Measurements from ENCODE around the gene DUSP5.
A peak's percentile ranks its signal among the peaks of the same experiment; 100 is the strongest.

DNA sequence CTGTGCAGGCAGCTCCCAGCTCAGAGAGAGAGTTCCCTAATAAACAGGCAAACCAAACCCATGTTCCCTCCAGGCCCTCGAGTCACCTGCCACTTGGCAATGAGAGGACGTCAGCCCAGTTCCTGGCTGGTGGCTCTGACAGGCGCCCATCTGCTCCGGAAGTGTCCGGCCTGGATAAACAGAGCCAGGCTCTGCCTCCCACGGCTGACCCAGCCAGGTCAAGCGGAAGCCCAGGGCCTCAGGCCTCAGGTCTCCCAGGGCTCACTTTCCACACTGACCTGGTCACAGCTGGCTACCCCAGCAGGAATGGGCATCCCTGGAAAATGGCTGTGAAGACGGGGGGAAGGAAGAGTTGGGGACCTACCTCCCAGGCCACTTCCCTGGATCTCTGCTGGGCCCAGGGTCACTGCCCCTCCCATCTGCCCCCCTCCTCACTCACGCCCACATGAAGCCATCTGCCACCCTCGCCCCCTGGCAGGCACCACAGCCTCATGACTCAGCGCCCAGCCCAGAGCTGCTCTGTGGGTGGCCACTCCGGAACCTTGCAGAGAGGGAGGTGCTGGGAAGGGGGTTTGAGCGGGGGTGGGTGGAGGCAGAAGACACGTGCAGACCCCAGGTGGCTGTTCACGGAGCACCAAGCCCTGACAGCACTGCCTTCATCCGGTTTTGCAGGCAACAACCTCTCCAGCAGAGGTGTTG lies 37.4 kb upstream of the DUSP5 start:
- TF ChIP-seq, protein P1, sequence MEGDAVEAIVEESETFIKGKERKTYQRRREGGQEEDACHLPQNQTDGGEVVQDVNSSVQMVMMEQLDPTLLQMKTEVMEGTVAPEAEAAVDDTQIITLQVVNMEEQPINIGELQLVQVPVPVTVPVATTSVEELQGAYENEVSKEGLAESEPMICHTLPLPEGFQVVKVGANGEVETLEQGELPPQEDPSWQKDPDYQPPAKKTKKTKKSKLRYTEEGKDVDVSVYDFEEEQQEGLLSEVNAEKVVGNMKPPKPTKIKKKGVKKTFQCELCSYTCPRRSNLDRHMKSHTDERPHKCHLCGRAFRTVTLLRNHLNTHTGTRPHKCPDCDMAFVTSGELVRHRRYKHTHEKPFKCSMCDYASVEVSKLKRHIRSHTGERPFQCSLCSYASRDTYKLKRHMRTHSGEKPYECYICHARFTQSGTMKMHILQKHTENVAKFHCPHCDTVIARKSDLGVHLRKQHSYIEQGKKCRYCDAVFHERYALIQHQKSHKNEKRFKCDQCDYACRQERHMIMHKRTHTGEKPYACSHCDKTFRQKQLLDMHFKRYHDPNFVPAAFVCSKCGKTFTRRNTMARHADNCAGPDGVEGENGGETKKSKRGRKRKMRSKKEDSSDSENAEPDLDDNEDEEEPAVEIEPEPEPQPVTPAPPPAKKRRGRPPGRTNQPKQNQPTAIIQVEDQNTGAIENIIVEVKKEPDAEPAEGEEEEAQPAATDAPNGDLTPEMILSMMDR (IDR thresholded peaks at IDR 0.05; ENCODE audit: low read depth, low read length, missing input control), result no peak
- no peak for TF ChIP-seq RAD21 (IDR thresholded peaks at IDR 0.05)
- TF ChIP-seq, protein P2, sequence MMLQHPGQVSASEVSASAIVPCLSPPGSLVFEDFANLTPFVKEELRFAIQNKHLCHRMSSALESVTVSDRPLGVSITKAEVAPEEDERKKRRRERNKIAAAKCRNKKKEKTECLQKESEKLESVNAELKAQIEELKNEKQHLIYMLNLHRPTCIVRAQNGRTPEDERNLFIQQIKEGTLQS (IDR thresholded peaks at IDR 0.05), result no peak
- TF ChIP-seq JUND (IDR thresholded peaks at IDR 0.05), result no peak
- peak in 1 of 2 donors; percentile 46 for TF ChIP-seq EGR1 (IDR thresholded peaks at IDR 0.05; ENCODE audit: low read depth in 2 of 2)
- TF ChIP-seq, protein P3, sequence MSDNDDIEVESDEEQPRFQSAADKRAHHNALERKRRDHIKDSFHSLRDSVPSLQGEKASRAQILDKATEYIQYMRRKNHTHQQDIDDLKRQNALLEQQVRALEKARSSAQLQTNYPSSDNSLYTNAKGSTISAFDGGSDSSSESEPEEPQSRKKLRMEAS (IDR thresholded peaks at IDR 0.05), result peak; percentile 22
- TF ChIP-seq HNF4G (IDR thresholded peaks at IDR 0.05), result no peak
- TF ChIP-seq, protein P4, sequence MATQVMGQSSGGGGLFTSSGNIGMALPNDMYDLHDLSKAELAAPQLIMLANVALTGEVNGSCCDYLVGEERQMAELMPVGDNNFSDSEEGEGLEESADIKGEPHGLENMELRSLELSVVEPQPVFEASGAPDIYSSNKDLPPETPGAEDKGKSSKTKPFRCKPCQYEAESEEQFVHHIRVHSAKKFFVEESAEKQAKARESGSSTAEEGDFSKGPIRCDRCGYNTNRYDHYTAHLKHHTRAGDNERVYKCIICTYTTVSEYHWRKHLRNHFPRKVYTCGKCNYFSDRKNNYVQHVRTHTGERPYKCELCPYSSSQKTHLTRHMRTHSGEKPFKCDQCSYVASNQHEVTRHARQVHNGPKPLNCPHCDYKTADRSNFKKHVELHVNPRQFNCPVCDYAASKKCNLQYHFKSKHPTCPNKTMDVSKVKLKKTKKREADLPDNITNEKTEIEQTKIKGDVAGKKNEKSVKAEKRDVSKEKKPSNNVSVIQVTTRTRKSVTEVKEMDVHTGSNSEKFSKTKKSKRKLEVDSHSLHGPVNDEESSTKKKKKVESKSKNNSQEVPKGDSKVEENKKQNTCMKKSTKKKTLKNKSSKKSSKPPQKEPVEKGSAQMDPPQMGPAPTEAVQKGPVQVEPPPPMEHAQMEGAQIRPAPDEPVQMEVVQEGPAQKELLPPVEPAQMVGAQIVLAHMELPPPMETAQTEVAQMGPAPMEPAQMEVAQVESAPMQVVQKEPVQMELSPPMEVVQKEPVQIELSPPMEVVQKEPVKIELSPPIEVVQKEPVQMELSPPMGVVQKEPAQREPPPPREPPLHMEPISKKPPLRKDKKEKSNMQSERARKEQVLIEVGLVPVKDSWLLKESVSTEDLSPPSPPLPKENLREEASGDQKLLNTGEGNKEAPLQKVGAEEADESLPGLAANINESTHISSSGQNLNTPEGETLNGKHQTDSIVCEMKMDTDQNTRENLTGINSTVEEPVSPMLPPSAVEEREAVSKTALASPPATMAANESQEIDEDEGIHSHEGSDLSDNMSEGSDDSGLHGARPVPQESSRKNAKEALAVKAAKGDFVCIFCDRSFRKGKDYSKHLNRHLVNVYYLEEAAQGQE (IDR thresholded peaks at IDR 0.05), result peak; percentile 22
- TF ChIP-seq SP1 (IDR thresholded peaks at IDR 0.05), result peak; percentile 78
- TF ChIP-seq, protein P5, sequence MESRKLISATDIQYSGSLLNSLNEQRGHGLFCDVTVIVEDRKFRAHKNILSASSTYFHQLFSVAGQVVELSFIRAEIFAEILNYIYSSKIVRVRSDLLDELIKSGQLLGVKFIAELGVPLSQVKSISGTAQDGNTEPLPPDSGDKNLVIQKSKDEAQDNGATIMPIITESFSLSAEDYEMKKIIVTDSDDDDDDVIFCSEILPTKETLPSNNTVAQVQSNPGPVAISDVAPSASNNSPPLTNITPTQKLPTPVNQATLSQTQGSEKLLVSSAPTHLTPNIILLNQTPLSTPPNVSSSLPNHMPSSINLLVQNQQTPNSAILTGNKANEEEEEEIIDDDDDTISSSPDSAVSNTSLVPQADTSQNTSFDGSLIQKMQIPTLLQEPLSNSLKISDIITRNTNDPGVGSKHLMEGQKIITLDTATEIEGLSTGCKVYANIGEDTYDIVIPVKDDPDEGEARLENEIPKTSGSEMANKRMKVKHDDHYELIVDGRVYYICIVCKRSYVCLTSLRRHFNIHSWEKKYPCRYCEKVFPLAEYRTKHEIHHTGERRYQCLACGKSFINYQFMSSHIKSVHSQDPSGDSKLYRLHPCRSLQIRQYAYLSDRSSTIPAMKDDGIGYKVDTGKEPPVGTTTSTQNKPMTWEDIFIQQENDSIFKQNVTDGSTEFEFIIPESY (IDR thresholded peaks at IDR 0.05), result no peak
- TF ChIP-seq GABPA (IDR thresholded peaks at IDR 0.05 in 1 of 2, conservative IDR thresholded peaks at IDR 0.05 in 1 of 2), result peak; percentile 35 to 82

Data from liver (tissue), 3 donors.